Stimulated activated naive CD8-positive, alpha-beta T cell treated with anti-CD3 and anti-CD28 coated beads, Interleukin-15, Interleukin-2, amounts not matched to agents 100 U/mL and 50 U/mL, for 24 hours (primary cell): Measurements from ENCODE around the gene UPK3A.
"Not testable (repeated sequence)": the region's sequence is repeated elsewhere in the genome, so short reads cannot be mapped to it uniquely, and the experiment has no call there.

Experiments
- ATAC-seq: fragments of 150-1000 bp; cut with Tn5 transposase; one replicate; pipeline ENCODE4 v1.10.0; 2021
- DNase-seq: peaks from one replicate; pipeline ENCODE4 v3.0.0; 2021

Gene UPK3A

GRCh38 chr22:45309422-45310227 is 24.9 kb downstream of the UPK3A start, which contains the start of gene FAM118A:
TSS of gene FAM118A (plus strand) at chr22:45309934. CDS start at chr22:45322380, 12,446 bp downstream.
- peak; percentile 85 for ATAC-seq
- DNase-seq: peak; percentile 98

DNA sequence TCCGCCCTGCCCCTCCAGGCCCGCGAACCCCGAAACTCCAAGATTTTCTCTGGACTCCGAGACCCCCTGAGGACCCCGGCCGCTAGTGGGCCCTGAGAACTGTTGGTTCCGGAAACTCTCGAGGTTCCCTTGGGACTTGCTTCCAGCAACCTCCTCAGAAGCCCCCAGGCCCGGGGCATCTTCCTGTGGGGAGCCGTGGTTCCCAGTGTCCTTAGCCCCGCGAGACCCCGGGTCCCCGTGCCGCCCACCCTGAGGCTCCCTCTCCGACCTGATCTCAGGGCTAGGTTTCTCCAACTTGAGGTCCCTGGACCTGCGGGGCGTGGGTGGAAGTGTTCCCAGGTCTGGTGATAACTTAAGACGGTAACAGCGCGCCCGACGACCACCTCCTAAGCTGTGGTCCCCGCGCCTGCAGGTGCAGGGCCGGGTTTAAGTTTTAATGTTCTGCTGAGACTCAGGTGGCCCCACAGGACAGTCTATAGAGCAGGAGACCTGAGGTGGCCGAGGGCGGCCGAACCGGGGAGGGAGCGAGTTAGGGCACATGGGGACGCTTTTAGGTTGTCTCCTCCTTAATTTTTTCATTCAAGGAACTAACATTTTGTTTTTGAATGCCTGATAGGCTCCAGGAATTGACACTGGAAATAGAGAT is 25.7 kb downstream of the UPK3A start:
- ATAC-seq (no peak), DNase-seq (peak; percentile 37)

DNA sequence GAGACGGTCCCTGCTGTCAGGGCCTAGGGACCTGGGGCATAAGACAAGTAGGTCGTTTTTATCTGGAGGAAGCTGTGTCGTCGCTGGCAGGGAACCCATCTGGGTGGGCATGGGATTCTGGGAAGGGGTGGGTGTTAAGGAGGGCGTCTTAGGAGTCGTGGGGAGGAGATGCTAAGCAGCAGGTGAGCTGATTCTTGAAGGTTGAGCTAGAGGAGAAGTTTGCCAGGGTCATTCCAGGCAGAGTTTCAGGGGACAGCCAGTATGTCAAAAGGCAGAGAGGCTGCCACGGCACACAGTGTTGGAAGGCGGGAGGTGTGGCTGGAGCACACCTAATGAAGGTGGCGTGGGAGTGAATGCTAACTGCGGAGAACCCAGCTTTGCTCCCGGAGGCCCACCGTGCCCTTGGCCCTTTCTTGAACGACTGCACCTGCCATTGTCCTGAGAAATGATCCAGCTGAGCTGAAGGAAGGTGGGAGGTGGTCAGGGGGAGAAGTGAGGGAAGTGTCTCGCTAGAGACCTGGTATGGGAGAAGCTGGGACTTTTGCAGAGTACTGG is 26.3 kb downstream of the UPK3A start:
- ATAC-seq: no peak
- DNase-seq: no peak

- ATAC-seq: no peak
- no peak for DNase-seq
Measured at GRCh38 chr22:45312415-45312814, 27.7 kb downstream of the UPK3A start.

DNA sequence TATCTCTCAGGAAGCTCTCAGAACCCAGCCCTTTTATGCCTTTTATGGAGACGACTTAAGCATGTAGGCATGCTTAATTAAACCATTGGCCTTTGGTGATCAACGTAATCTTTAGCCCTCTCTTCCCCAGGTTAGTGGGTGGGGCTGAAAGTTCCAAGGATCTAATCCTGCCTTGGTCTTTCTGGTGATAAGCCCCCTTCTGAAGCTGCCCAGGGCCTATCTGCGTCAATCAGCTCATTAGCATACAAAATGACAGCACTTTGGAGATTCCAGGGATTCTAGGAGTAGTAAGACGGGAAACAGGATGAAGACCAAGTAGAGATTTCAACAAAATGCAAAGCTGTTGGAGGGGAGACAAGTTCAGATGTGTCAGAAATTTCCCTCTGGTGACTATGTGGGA is 28.1 kb downstream of the UPK3A start:
- ATAC-seq (no peak), DNase-seq (no peak)

DNA sequence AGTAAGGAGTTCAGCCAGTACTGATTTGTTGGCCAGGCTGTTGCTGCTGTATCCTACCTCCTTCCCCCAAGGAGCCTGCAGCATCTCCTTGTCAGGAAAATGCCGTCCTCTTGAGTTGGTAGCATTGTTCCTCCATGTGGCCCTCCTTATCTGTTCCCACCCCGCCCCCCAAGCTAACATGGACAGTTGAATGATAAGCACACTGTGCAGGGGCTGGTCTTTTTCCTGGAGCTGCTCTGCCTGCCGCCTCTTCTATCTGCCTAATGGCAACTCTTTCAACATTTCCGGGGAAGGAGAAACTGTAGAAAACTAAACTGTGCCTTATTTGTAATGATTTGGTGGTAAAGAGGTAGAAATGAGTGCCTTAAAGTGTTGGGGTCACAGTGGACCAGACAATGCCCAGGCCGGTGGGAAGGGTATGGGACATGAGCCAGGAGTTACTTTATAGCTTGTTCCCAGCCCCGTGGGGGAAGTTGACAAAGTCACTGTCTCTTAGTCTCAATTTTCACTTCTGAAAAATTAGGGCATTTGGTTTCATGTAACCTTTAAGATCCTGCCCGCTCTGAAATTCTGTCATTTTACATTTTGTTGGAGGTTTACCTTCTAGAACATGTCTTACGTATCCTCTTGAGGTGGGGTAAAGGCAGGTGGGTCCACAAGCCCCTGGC is 29.4 kb downstream of the UPK3A start:
- ATAC-seq (no peak), DNase-seq (no peak)

GRCh38 chr22:45314786-45315185 is 30.0 kb downstream of the UPK3A start:
- ATAC-seq (no peak), DNase-seq (no peak)

DNA sequence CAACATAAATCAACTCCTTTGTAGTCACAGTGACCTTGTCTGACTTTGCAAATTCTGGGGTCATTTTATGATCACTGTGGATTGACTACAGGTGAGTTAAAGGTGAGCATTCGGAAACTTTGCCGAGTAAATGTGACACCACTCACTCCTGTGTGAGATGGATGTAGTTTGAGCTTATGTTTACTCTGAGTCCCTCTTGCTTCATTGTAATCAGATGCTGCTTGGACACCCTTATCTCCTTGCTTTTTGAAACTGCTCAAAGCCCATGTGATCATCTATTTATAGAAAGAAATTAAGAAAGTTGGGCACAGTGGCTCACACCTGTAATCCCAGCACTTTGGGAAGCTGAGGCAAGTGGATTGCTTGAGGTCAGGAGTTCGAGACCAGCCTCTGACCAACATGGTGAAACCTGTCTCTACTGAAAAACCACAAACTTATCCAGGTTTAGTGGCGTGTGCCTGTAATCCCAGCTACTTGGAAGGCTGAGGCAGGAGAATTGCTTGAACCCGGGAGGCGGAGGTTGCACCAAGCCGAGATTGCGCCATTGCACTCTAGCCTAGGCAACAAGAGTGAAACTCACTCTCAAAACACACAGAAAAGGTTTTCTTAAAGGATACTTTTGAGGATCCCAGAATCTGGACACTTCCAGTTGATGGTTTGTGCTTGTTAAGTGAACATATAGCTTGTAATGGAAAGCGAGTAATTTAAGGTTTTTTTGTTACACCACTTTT is 32.2 kb downstream of the UPK3A start:
- DNase-seq (no peak), ATAC-seq (no peak)

DNA sequence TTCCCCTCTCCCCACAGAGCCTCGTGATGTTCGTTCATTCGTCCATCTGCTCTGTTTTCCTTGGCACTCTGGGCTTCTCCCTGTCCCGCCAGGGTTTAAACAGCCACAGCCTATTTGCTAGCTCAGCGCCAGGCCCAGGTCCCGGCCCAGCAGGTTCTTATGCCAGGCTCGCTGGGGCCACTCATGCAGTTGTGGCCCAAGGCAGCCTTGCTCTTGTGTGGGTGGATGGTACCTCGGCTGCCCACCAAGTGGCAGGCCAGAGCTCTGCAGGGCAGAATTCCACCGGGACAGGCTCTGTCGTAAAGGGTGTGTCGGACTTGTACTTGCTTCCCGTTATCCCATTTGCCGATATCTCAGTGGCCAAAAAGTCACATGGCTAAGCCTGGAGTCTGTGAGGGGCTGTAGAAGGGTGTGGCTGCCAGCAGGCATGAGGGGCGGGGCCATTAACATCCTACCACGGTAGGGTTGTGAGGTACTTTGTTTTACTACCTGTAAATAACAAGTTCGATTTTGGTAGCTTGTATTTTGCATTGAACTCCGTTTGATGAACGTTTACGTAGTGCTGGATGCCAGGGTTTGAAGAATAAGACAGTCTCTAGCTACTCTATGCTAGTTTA is 32.9 kb downstream of the UPK3A start:
- no peak for DNase-seq
- no peak for ATAC-seq

GRCh38 chr22:45318168-45318557 is 33.4 kb downstream of the UPK3A start:
- ATAC-seq: peak; percentile 86

GRCh38 chr22:45318558-45319323 is 34.0 kb downstream of the UPK3A start:
- ATAC-seq: peak; percentile 72
- DNase-seq: peak; percentile 41

More at GRCh38 chr22:45318168-45318557, 33.4 kb downstream of the UPK3A start:
- DNase-seq: peak; percentile 83

DNA sequence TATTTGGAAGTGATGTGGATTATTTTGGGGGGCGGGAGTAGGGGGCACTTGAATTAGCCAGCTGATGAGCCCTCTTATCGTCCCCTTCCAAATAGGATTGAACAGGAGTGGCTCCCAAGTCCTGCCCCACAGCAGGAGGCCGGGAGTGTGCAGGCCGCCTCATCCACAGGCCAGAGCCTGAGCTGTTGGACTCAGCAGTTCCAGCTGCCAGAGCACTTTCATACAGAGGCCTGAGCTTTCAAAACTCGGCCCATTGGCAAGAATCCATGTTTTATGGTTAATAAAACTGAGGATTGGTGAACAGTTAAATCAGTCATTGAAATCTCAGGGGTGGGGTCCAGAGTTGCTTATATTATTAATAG is 34.6 kb downstream of the UPK3A start:
- DNase-seq (no peak), ATAC-seq (no peak)

GRCh38 chr22:45320357-45320976 is 35.7 kb downstream of the UPK3A start:
- no peak for ATAC-seq
- DNase-seq: no peak

DNA sequence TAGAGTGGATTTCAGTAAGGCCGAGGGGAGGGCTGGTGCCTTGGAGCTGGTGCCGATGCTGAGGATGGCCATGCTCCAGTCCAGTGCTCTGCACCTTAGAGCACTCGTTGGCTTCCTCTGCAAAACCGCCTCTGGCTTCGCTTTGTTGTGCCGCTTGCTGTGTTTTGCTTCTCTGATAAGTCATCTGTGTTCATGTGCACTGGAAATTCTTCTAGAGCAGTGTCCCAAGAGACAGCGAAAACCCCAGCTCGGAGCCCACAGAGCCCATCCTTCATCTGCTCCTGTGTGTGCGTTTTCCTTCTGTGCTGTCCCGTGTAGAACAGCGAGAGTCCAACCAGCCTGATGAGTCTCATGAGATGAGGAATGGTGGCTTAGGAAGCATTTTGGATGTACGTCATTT is 37.1 kb downstream of the UPK3A start:
- ATAC-seq (no peak), DNase-seq (no peak)

GRCh38 chr22:45322873-45323525 is 38.2 kb downstream of the UPK3A start:
- ATAC-seq (no peak), DNase-seq (no peak)

DNA sequence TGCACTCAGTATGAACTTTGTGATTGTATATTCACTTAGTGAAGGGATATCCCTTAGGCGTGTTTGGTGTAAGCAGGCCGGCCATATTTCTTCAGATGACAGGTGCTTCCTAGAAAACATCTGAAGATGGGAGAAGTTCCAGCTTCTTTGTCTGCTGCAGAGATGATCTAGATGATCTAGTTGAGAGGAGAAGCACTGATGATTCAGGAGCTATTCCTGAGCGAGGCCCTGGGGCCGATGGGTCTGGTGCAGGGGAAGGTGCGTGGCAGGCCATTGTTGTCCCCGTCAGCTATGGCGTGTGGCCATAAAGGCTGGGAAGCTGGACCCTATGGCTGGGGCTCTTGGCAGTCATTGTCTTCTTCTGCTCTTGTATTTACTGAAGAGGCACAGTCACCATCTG is 38.9 kb downstream of the UPK3A start:
- DNase-seq (no peak), ATAC-seq (no peak)

- DNase-seq (no peak), ATAC-seq (no peak)
Measured at GRCh38 chr22:45324311-45324711, 39.6 kb downstream of the UPK3A start.

GRCh38 chr22:45328261-45328660 is 43.5 kb downstream of the UPK3A start:
- not testable (repeated sequence) for ATAC-seq, DNase-seq

- DNase-seq (no peak), ATAC-seq (no peak)
Measured at GRCh38 chr22:45328822-45329529, 44.2 kb downstream of the UPK3A start.
